Measurements from ENCODE around the gene PGLYRP4. TPM values are rescaled to one million over a fixed set of nuclear protein-coding genes. Genes with fewer than 3 reads are reported as not detected.

Gene PGLYRP4
- total RNA-seq, 1 donor from 2014 or later: not detected

- CTCF ChIA-PET: no interaction called here
- Mint-ChIP-seq H3K4me3 (no peak overlapping the region), H3K27me3 (peaks cover 3% of the 10 kb centered on the region), H3K9me3 (no peaks in the 10 kb centered on the region), H3K36me3 (ENCODE audit: low read depth) (no peaks in the 10 kb centered on the region), H3K4me1 (peaks cover 61% of the 10 kb centered on the region), H3K27ac (no peak overlapping the region)
- ATAC-seq (ENCODE audit: low read depth) (no peak), DNase-seq (no peak)
- POLR2A ChIA-PET: no interaction called here
- no peak for TF ChIP-seq CTCF (IDR thresholded peaks at IDR 0.05)
- intact Hi-C loops (cut with micrococcal nuclease): no loop called here
Measured at GRCh38 chr1:153293480-153293775, 55.2 kb downstream of the PGLYRP4 start.

- CTCF ChIA-PET: no interaction called here
- Mint-ChIP-seq H3K27me3 (peaks cover 3% of the 10 kb centered on the region), H3K36me3 (ENCODE audit: low read depth) (no peaks in the 10 kb centered on the region), H3K4me3 (no peak overlapping the region), H3K9me3 (no peaks in the 10 kb centered on the region), H3K4me1 (peaks cover 61% of the 10 kb centered on the region), H3K27ac (no peak overlapping the region)
- POLR2A ChIA-PET: no interaction called here
- no peak for TF ChIP-seq CTCF (IDR thresholded peaks at IDR 0.05)
- no peak for ATAC-seq (ENCODE audit: low read depth)
- intact Hi-C loops (cut with micrococcal nuclease): no loop called here
- no peak for DNase-seq
Measured at GRCh38 chr1:153292740-153293479, 55.7 kb downstream of the PGLYRP4 start.

GRCh38 chr1:153292185-153292584, 56.5 kb downstream of the PGLYRP4 start:
- intact Hi-C loops (cut with micrococcal nuclease): no loop called here
- peaks cover 55% of the 10 kb centered on the region for H3K4me1 Mint-ChIP-seq

GRCh38 chr1:153291514-153291913, 57.1 kb downstream of the PGLYRP4 start:
- DNase-seq (no peak), ATAC-seq (ENCODE audit: low read depth) (no peak)
- intact Hi-C loops (cut with micrococcal nuclease): no loop called here
- Mint-ChIP-seq H3K9me3 (no peaks in the 10 kb centered on the region), H3K27ac (no peak overlapping the region), H3K4me3 (no peak overlapping the region), H3K4me1 (peaks cover 49% of the 10 kb centered on the region), H3K27me3 (peaks cover 3% of the 10 kb centered on the region), H3K36me3 (ENCODE audit: low read depth) (no peaks in the 10 kb centered on the region)
- CTCF ChIA-PET: interaction anchor here (1.3 kb wide), 1 partner anchor 422 kb away, joined by 3 read pairs; no protein-coding TSS in a partner anchor
- POLR2A ChIA-PET: no interaction called here
- no peak for TF ChIP-seq CTCF (IDR thresholded peaks at IDR 0.05)

More at GRCh38 chr1:153292185-153292584, 56.5 kb downstream of the PGLYRP4 start:
- TF ChIP-seq CTCF (IDR thresholded peaks at IDR 0.05): no peak
- ChIA-PET POLR2A (no interaction called here), CTCF (no interaction called here)
- no peak overlapping the region for H3K4me3 Mint-ChIP-seq
- H3K9me3 Mint-ChIP-seq: no peaks in the 10 kb centered on the region
- H3K27ac Mint-ChIP-seq: no peak overlapping the region
- DNase-seq (no peak), ATAC-seq (ENCODE audit: low read depth) (no peak)
- H3K36me3 Mint-ChIP-seq (ENCODE audit: low read depth): no peaks in the 10 kb centered on the region
- peaks cover 3% of the 10 kb centered on the region for H3K27me3 Mint-ChIP-seq

DNA sequence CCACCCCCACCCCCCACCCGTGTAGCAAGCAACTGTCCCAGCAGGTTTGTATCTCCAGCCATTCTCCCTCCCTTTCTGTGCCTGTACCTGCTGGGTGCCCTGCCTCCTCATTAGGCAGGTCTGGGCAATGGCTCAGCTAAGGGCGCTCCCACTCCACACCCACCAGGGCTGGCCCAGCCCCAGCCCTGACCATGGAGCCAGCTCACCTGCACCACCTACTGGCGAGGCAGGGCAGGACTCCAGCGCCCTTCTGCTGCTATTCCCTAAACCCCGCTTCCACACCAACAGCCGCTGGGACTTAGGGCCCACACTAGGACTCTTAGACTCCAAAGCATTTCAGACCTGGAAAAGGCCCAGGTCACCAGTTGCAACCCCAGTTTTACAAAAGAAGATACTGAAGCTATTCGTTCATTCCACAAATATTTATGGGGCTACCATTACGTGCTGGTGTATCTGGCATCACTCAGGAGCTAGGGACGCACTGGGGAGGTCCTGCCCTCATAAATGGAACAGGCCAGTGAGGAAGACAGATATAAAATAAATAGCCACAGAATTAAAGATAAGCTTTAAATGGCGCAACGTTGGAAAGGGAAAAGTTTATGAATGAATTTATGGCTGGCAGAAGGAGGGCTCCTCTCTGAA, 59.9 kb downstream of the PGLYRP4 start:
- DNase-seq (no peak), ATAC-seq (ENCODE audit: low read depth) (peak; percentile 40)
- H3K27ac Mint-ChIP-seq: no peak overlapping the region
- H3K4me3 Mint-ChIP-seq: no peak overlapping the region
- POLR2A ChIA-PET: no interaction called here
- peaks cover 8% of the 10 kb centered on the region for H3K27me3 Mint-ChIP-seq
- no peak for TF ChIP-seq CTCF (IDR thresholded peaks at IDR 0.05)
- H3K9me3 Mint-ChIP-seq: no peaks in the 10 kb centered on the region
- CTCF ChIA-PET: interaction anchor here (1.4 to 1.7 kb wide), 2 partner anchors 11 to 26 kb away, joined by 3 to 5 read pairs; no protein-coding TSS in a partner anchor
- no peaks in the 10 kb centered on the region for H3K36me3 Mint-ChIP-seq (ENCODE audit: low read depth)
- intact Hi-C loops (cut with micrococcal nuclease): no loop called here
- H3K4me1 Mint-ChIP-seq: peaks cover 23% of the 10 kb centered on the region

Other genes with a start within 250 kb of the PGLYRP4 start
- not detected in 2 replicates for gene SPRR2F, start 235.3 kb downstream of the PGLYRP4 start, total RNA-seq
- not detected in 2 replicates for gene SPRR2G, start 198.0 kb downstream of the PGLYRP4 start, total RNA-seq
- not detected in 2 replicates for gene LELP1, start 145.4 kb downstream of the PGLYRP4 start, total RNA-seq
- gene PRR9, start 131.3 kb downstream of the PGLYRP4 start, total RNA-seq: not detected in 2 replicates
- gene LORICRIN, start 89.2 kb downstream of the PGLYRP4 start, total RNA-seq: 0.59 and 0.80 TPM in 2 replicates
- gene PGLYRP3, start 35.9 kb downstream of the PGLYRP4 start, total RNA-seq: not detected in 2 replicates
- gene S100A9, start 9.0 kb upstream of the PGLYRP4 start, total RNA-seq: 2.6 and 4.0 TPM in 2 replicates
- 0.61 TPM in 1 of 2 replicates, not detected in the other for gene S100A12, start 26.8 kb upstream of the PGLYRP4 start, total RNA-seq
- gene S100A8, start 42.2 kb upstream of the PGLYRP4 start, total RNA-seq: 0.93 TPM in 1 of 2 replicates, not detected in the other
- gene S100A7A, start 67.7 kb upstream of the PGLYRP4 start, total RNA-seq: not detected in 2 replicates
- not detected in 2 replicates for gene S100A7, start 111.8 kb upstream of the PGLYRP4 start, total RNA-seq
- 166 and 186 TPM in 2 replicates for gene S100A6, start 187.2 kb upstream of the PGLYRP4 start, total RNA-seq
- gene S100A5, start 192.1 kb upstream of the PGLYRP4 start, total RNA-seq: 0.51 TPM in 1 of 2 replicates, not detected in the other
- 315 and 398 TPM in 2 replicates for gene S100A4, start 197.0 kb upstream of the PGLYRP4 start, total RNA-seq
- gene S100A3, start 200.4 kb upstream of the PGLYRP4 start, total RNA-seq: not detected in 2 replicates
- gene S100A2, start 217.0 kb upstream of the PGLYRP4 start, total RNA-seq: 2.0 and 4.4 TPM in 2 replicates

Data from activated B cell treated with CpG ODN at 0.5 μM for 24 hours (primary cell).